Islet of Langerhans (tissue), 1 donor: ENCODE measurements around the gene TMCO4.
"Not testable (repeated sequence)": the region's sequence is repeated elsewhere in the genome, so short reads cannot be mapped to it uniquely, and the experiment has no call there.

Source experiments
- FAIRE-seq: peaks from one replicate; lab custom pipeline; 2011; peaks lifted over from hg19 to GRCh38; lab: Jason Lieb, UNC

The TMCO4 gene

GRCh38 chr1:19636065-19636464 is 163.7 kb downstream of the TMCO4 start:
- no peak for FAIRE-seq

DNA sequence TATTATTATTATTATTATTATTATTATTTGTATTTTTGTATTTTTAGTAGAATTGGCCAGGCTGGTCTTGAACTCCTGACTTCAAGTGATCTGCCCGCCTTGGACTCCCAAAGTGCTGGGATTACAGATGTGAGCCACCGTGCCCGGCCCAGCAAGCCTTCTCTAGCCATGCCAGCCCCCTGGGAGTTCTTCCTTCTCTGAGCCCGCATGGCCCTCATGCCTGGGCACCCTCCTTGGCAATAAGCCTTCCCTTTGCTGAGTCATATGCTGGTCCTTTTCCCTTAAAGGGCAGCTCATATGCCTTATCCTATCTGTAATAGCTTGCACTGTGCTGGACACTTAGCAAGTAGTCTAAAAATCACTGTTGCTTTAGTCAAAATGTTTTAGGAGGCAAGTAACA is 164.1 kb downstream of the TMCO4 start:
- FAIRE-seq: no peak

DNA sequence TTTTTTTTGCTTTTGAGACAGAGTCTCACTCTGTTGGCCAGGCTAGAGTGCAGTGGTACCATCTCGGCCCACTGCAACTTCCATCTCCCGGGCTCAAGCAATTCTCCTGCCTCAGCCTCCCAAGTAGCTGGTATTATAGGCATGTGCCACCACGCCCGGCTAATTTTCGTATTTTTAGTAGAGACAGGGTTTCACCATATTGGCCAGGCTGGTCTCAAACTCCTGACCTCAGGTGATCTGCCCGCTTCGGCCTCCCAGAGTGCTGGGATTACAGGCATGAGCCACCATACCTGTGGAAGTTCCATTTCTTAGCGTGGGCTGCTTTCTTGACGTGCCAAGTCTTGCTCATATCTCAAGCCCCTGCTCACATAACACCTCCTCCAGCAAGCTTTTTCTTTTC is 164.7 kb downstream of the TMCO4 start:
- not testable (repeated sequence) for FAIRE-seq

DNA sequence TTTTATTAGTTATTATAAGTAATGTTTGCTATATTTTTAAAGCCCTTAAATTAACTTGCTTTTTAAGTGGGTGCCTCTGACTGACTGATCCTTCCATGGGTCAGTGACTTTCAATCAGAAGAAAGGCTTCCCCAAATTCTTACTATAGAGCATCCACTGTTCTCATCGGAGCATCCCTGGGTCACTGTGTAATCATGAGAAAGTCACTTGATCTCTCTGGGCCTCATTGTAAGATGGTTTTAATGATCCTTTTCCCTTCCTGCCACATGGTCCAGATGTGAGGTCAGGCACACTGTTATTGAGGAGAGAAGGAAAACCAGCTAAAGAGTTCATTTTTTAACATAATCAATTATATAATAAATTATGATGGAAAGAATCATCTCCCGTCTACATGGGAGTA is 166.6 kb downstream of the TMCO4 start:
- no peak for FAIRE-seq
